Loucy (cell line): ENCODE data around the gene RPP25.

Source experiments
- H2AFZ ChIP-seq: fragments of 200-600 bp; sonication (generic); 2 replicates; pipeline ENCODE4 v1.6.0; 2016; ENCODE audit warnings: antibody characterized with exemption, mild to moderate bottlenecking, low read length, moderate library complexity
- H3F3A ChIP-seq: fragments of 200-600 bp; 2 replicates; pipeline ENCODE4 v1.6.0; 2016; ENCODE audit warnings: antibody characterized with exemption, low read depth, mild to moderate bottlenecking
- H3K27me3 ChIP-seq: fragments of 200-600 bp; sonication (generic); 2 replicates; pipeline ENCODE4 v1.6.1; 2014; ENCODE audit warnings: low read length, mild to moderate bottlenecking; ENCODE audit not compliant: insufficient read depth, poor library complexity, severe bottlenecking
- H3K36me3 ChIP-seq: fragments of 200-600 bp; sonication (generic); 2 replicates; pipeline ENCODE4 v1.6.1; 2016; ENCODE audit warnings: low read length; ENCODE audit not compliant: insufficient read depth
- H3K4me1 ChIP-seq: fragments of 200-600 bp; sonication (generic); 2 replicates; pipeline ENCODE4 v1.5.1; 2014; ENCODE audit warnings: low read length, mild to moderate bottlenecking; ENCODE audit not compliant: insufficient read depth, poor library complexity, severe bottlenecking
- H3K4me2 ChIP-seq: fragments of 200-600 bp; sonication (generic); 2 replicates; pipeline ENCODE4 v1.6.0; 2014; ENCODE audit warnings: antibody characterized with exemption, low read length, low read depth, mild to moderate bottlenecking; ENCODE audit not compliant: poor library complexity, severe bottlenecking
- H3K4me3 ChIP-seq: fragments of 200-600 bp; sonication (generic); 2 replicates; pipeline ENCODE4 v1.5.1; 2014; ENCODE audit warnings: low read length, mild to moderate bottlenecking, mixed read lengths; ENCODE audit not compliant: poor library complexity, severe bottlenecking
- H3K79me2 ChIP-seq: fragments of 200-600 bp; sonication (generic); 2 replicates; pipeline ENCODE4 v1.6.1; 2014; ENCODE audit warnings: low read length; ENCODE audit not compliant: insufficient read depth
- H3K9ac ChIP-seq: fragments of 200-600 bp; sonication (generic); 2 replicates; pipeline ENCODE4 v1.6.0; 2014; ENCODE audit warnings: mild to moderate bottlenecking, low read depth, low read length, moderate library complexity; ENCODE audit not compliant: poor library complexity, severe bottlenecking
- H3K9me2 ChIP-seq: fragments of 200-600 bp; sonication (generic); replicated peaks from 2 replicates; pipeline ENCODE4 v1.6.1; 2016; ENCODE audit warnings: low read depth, low read length, mixed read lengths
- H3K9me3 ChIP-seq: fragments of 200-600 bp; sonication (generic); 2 replicates; pipeline ENCODE4 v1.6.1; 2014; ENCODE audit warnings: mild to moderate bottlenecking, antibody characterized with exemption, low read length, low read depth; ENCODE audit not compliant: insufficient read depth
- H4K20me1 ChIP-seq: fragments of 200-600 bp; sonication (generic); 2 replicates; pipeline ENCODE4 v1.6.0; 2014; ENCODE audit warnings: antibody characterized with exemption, low read length, mild to moderate bottlenecking; ENCODE audit not compliant: insufficient read depth, poor library complexity, severe bottlenecking
- EZH2phosphoT487 ChIP-seq: fragments of 200-600 bp; IDR thresholded peaks from 2 replicates; pipeline ENCODE4 v1.6.1; 2018; ENCODE audit warnings: antibody characterized with exemption, mild to moderate bottlenecking, moderate library complexity, borderline replicate concordance
- TF ChIP-seq, protein P1 (sequence below): fragments of 200-600 bp; sonication (generic); conservative IDR thresholded peaks from 2 replicates; pipeline ENCODE4 v1.5.1; 2014; ENCODE audit warnings: mild to moderate bottlenecking, antibody characterized with exemption, low read length

The RPP25 gene

DNA sequence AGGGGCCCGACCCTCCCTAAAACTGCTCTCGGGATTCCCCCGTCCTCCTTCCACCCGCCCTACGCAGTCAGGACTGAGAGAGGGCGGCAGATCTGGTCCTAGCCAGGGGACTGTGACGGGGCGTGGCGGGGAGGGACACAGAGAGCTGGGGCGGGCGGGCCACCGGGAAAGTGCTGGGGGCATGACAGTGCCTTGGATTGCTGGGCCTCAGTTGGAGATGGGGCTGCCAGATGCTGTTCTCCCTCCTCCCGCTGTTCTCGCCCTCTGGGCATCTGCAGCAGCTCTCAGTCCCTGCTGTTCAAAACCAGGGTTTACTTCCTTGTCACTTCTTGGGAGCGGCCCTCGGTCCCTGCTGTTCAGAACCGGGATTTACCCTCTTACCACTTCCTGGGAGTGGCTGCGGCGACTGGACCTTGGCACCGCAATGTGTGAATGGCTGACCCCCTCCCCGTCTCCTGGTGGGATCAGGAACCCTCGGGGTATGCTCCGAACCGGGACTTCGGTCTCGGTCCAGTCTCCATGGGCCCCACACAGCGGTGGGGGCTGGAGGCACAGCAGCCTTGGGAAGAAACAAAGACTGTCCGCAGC lies 1.8 kb upstream of the RPP25 start:
- TF ChIP-seq EZH2phosphoT487, result no peak
- TF ChIP-seq, protein P1, sequence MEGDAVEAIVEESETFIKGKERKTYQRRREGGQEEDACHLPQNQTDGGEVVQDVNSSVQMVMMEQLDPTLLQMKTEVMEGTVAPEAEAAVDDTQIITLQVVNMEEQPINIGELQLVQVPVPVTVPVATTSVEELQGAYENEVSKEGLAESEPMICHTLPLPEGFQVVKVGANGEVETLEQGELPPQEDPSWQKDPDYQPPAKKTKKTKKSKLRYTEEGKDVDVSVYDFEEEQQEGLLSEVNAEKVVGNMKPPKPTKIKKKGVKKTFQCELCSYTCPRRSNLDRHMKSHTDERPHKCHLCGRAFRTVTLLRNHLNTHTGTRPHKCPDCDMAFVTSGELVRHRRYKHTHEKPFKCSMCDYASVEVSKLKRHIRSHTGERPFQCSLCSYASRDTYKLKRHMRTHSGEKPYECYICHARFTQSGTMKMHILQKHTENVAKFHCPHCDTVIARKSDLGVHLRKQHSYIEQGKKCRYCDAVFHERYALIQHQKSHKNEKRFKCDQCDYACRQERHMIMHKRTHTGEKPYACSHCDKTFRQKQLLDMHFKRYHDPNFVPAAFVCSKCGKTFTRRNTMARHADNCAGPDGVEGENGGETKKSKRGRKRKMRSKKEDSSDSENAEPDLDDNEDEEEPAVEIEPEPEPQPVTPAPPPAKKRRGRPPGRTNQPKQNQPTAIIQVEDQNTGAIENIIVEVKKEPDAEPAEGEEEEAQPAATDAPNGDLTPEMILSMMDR, result no peak
- Histone ChIP-seq H3K4me2 (no peak overlapping the region), H3K9me2 (no peaks in the 10 kb centered on the region), H3K9me3 (no peaks in the 10 kb centered on the region), H3F3A (no peaks in the 10 kb centered on the region), H3K4me3 (no peak overlapping the region), H3K4me1 (peaks cover 3% of the 10 kb centered on the region), H3K36me3 (no peaks in the 10 kb centered on the region), H3K9ac (no peak overlapping the region), H4K20me1 (no peaks in the 10 kb centered on the region), H2AFZ (no peak overlapping the region), H3K27me3 (no peaks in the 10 kb centered on the region), H3K79me2 (no peaks in the 10 kb centered on the region)

DNA sequence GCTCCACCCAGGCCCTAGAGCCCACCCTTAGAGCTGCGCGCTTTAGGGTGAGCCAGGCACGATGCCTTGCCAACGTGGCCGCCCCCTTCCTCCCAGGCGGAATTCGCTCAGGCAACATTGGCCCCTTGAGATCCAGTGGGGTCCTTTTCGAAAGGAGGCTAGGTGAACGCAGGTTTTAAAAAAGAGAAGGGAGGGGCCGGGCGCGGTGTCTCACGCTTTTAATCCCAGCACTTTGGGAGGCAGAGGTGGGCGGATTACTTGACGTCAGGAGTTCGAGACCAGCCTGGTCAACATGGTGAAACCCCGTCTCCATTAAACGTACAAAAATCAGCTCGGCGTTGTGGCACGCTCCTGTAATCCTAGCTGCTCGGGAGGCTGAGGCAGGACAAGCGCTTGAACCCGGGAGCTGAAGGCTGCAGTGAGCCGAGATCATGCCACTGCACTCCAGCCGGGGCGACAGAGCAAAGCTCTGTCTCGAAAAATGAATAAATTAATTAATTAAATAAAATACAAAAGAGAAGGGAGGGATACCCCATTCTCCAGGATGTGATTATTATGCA lies 984 bp upstream of the RPP25 start:
- Histone ChIP-seq H3K9ac (no peak overlapping the region), H3K4me2 (no peak overlapping the region), H2AFZ (no peak overlapping the region), H3K9me2 (no peaks in the 10 kb centered on the region), H3K9me3 (no peaks in the 10 kb centered on the region), H4K20me1 (no peaks in the 10 kb centered on the region), H3F3A (no peaks in the 10 kb centered on the region), H3K36me3 (no peaks in the 10 kb centered on the region), H3K4me3 (no peak overlapping the region), H3K27me3 (no peaks in the 10 kb centered on the region), H3K4me1 (peaks cover 3% of the 10 kb centered on the region), H3K79me2 (no peaks in the 10 kb centered on the region)
- TF ChIP-seq, protein P1, result no peak
- no peak for TF ChIP-seq EZH2phosphoT487

DNA sequence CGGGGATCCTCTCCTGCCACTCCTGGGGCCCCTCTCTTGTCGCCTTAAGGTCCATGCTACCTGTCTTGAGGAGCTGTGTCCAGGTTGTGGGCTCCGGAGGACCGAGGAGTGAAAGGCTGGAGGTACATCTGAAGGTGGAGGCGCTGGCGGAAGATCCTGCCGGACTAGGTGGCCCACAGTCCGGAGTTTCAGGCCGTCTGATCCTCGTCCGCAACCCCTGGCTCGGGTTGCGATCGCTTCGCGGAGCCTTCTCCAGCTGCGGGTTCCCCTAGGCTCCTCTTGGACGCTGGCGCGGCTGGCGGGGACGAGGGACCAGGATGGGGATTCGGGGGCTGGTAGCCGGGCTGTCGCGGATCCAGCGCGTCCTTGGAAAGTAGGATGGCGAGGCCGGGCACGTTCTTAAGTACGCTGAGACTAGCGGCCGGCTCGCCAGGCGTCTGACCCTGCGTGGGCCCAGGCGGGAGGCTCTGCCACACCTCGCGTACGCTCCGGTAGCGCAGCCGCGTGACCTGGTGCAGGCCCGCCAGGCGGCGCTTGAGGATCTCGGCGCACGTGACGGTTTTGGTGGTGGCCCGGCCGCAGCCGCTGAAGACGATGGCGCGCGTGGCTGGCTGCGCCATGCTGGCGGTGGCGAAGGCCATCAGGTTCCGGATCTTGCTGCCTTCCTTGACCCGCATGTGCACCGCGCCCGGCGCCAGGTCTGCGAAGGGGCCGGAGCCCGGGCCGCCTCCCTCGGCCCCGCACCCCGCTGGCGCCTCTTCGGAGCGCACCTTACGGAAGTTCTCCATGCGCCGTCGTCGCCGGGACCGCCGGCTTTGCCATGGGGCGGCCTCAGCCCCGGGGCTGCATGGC lies 550 bp downstream of the RPP25 start:
- Histone ChIP-seq H3F3A (no peaks in the 10 kb centered on the region), H3K27me3 (no peaks in the 10 kb centered on the region), H3K4me3 (no peak overlapping the region), H3K4me1 (no peaks in the 10 kb centered on the region), H3K9me3 (no peaks in the 10 kb centered on the region), H3K9ac (no peak overlapping the region), H4K20me1 (no peaks in the 10 kb centered on the region), H2AFZ (no peak overlapping the region), H3K36me3 (no peaks in the 10 kb centered on the region), H3K9me2 (no peaks in the 10 kb centered on the region), H3K4me2 (no peak overlapping the region), H3K79me2 (no peaks in the 10 kb centered on the region)
- TF ChIP-seq EZH2phosphoT487, result no peak
- TF ChIP-seq, protein P1, result no peak
